ENCODE results near the gene TMC8.

- TF ChIP-seq CTCF (IDR thresholded peaks at IDR 0.05): no peak
- no peak for TF ChIP-seq POLR2A (IDR thresholded peaks at IDR 0.05)
Measured at GRCh38 chr17:78126895-78127238, 3.7 kb upstream of the TMC8 start.

Data from adrenal gland (tissue), 5 donors.